SU-DHL-6 (cell line): ENCODE measurements around the gene AGAP1.

ENCODE experiments used
- H2AFZ ChIP-seq: fragments of 200-600 bp; sonication (generic); 2 replicates; pipeline ENCODE4 v1.6.1; 2014; ENCODE audit warnings: low read depth, mild to moderate bottlenecking, moderate library complexity, mixed read lengths, antibody characterized with exemption, low read length; ENCODE audit not compliant: severe bottlenecking
- H3F3A ChIP-seq: fragments of 200-600 bp; shearing (Covaris generic); 2 replicates; pipeline ENCODE4 v1.6.0; 2016; ENCODE audit warnings: antibody characterized with exemption, mild to moderate bottlenecking; ENCODE audit not compliant: insufficient read depth
- H3K27ac ChIP-seq: fragments of 200-600 bp; sonication (generic); 2 replicates; pipeline ENCODE4 v1.5.1; 2016; ENCODE audit warnings: low read depth, mild to moderate bottlenecking, low read length, moderate library complexity, mixed read lengths
- H3K27me3 ChIP-seq: fragments of 200-600 bp; sonication (generic), shearing (Covaris generic); 2 replicates; pipeline ENCODE4 v1.6.0; 2014; ENCODE audit warnings: mild to moderate bottlenecking, low read length
- H3K36me3 ChIP-seq: fragments of 200-600 bp; sonication (generic); 2 replicates; pipeline ENCODE4 v1.6.1; 2014; ENCODE audit warnings: mild to moderate bottlenecking, low read length, mixed read lengths
- H3K4me2 ChIP-seq: fragments of 300-600, 200-600 bp; shearing (Covaris generic), sonication (generic); 2 replicates; pipeline ENCODE4 v1.6.0; 2014; ENCODE audit warnings: low read length, low read depth, mild to moderate bottlenecking; ENCODE audit not compliant: poor library complexity, severe bottlenecking
- H3K4me3 ChIP-seq: fragments of 200-600 bp; sonication (generic); 2 replicates; pipeline ENCODE4 v1.5.1; 2014; ENCODE audit warnings: antibody characterized with exemption, low read length, mild to moderate bottlenecking, mixed read lengths; ENCODE audit not compliant: insufficient read depth, poor library complexity, severe bottlenecking
- H3K79me2 ChIP-seq: fragments of 200-600 bp; sonication (generic); 2 replicates; pipeline ENCODE4 v1.6.1; 2014; ENCODE audit warnings: mild to moderate bottlenecking, low read length, moderate library complexity; ENCODE audit not compliant: insufficient read depth
- H3K9ac ChIP-seq: fragments of 200-600 bp; sonication (generic); 2 replicates; pipeline ENCODE4 v1.7.0; 2014; ENCODE audit warnings: mild to moderate bottlenecking, low read length
- H3K9me2 ChIP-seq: fragments of 200-600 bp; sonication (generic); replicated peaks from 2 replicates; pipeline ENCODE4 v1.6.1; 2014; ENCODE audit warnings: low read length; ENCODE audit not compliant: insufficient read depth
- H3K9me3 ChIP-seq: fragments of 200-600 bp; sonication (generic); 2 replicates; pipeline ENCODE4 v1.6.1; 2014; ENCODE audit warnings: low read length, mixed read lengths; ENCODE audit not compliant: insufficient read depth
- H4K20me1 ChIP-seq: fragments of 200-600 bp; sonication (generic); 2 replicates; pipeline ENCODE4 v1.6.1; 2014; ENCODE audit warnings: low read depth, mild to moderate bottlenecking, antibody characterized with exemption, low read length, moderate library complexity, mixed read lengths
- EZH2phosphoT487 ChIP-seq: fragments of 200-600 bp; sonication (generic), shearing (Covaris generic); conservative IDR thresholded peaks from 2 replicates; pipeline ENCODE4 v1.6.1; 2018; ENCODE audit warnings: mild to moderate bottlenecking, antibody characterized with exemption, low read length, moderate library complexity, mixed read lengths
- TF ChIP-seq, protein P1 (sequence below): fragments of 200-600 bp; sonication (generic); IDR thresholded peaks from one replicate; pipeline ENCODE4 v1.5.1; 2017; ENCODE audit warnings: antibody characterized with exemption, mild to moderate bottlenecking, low read length, moderate library complexity; ENCODE audit not compliant: insufficient read depth, poor library complexity, severe bottlenecking

AGAP1 gene

DNA sequence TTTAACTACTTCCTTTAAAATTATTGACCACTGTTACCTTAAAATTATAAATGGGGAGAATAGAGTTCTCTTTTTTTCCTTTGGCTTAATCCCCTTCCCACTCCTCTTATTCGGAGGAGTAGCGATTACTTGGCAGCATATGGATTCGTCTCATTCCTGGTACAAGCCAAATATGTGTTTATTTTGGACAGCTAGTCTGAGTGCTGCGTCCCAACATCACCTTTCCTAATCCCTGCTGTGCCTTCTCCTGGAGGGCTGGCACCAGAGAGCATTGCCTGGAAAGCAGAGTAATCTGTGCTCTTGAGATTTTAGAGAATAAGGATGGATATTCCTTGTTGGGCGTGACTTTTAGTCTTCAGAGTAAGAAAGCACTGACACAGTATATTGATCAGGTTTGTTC lies 185.6 kb downstream of the AGAP1 start:
- H3K4me3 ChIP-seq, result no peak overlapping the region
- no peaks in the 10 kb centered on the region for H3K9me2 ChIP-seq
- H2AFZ ChIP-seq, result no peak overlapping the region
- H3K27me3 ChIP-seq, result no peaks in the 10 kb centered on the region
- no peaks in the 10 kb centered on the region for H3K9me3 ChIP-seq
- H4K20me1 ChIP-seq, result no peaks in the 10 kb centered on the region
- H3K27ac ChIP-seq, result no peak overlapping the region
- no peak overlapping the region for H3K9ac ChIP-seq
- no peaks in the 10 kb centered on the region for H3K36me3 ChIP-seq
- no peak overlapping the region for H3K4me2 ChIP-seq
- no peaks in the 10 kb centered on the region for H3F3A ChIP-seq
- H3K79me2 ChIP-seq, result no peaks in the 10 kb centered on the region
- TF ChIP-seq, protein P1, sequence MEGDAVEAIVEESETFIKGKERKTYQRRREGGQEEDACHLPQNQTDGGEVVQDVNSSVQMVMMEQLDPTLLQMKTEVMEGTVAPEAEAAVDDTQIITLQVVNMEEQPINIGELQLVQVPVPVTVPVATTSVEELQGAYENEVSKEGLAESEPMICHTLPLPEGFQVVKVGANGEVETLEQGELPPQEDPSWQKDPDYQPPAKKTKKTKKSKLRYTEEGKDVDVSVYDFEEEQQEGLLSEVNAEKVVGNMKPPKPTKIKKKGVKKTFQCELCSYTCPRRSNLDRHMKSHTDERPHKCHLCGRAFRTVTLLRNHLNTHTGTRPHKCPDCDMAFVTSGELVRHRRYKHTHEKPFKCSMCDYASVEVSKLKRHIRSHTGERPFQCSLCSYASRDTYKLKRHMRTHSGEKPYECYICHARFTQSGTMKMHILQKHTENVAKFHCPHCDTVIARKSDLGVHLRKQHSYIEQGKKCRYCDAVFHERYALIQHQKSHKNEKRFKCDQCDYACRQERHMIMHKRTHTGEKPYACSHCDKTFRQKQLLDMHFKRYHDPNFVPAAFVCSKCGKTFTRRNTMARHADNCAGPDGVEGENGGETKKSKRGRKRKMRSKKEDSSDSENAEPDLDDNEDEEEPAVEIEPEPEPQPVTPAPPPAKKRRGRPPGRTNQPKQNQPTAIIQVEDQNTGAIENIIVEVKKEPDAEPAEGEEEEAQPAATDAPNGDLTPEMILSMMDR, result no peak
- no peak for TF ChIP-seq EZH2phosphoT487

DNA sequence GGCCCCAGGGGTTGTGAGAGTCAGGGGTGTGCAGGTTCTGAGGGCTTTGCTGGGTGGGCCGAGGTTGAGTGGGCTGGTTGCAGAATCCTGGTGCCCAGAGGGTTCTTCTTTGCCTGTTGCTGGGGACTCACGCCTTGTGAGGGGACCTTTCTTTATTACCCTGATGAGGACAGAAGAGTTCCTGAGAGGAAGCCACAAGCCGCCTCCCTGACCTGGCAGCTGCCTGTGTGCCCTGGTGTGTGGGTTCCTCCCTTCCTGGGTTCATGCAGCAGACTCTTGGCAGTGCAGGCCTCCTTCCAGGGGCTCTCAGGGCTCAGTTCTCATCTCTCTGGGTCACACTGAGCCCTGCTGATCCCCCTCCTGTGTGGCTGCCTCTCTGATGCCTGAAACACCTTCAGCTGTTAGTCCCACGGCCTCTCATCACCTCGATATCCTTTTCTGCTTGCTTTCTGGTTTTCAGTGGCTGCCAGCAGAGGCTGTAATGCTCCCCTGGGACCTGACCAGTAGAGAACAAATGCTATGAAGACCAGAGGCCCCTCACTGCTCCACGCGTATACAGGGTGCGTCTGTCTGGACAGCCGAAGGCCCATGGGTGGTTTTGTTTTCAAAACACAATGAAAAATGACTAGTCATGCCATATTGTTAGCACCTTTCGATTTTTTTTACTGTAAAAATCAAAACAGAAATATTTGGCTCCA lies 191.3 kb downstream of the AGAP1 start:
- H3K4me2 ChIP-seq, result no peak overlapping the region
- H3K36me3 ChIP-seq, result no peaks in the 10 kb centered on the region
- H3K27ac ChIP-seq, result no peak overlapping the region
- no peak for TF ChIP-seq EZH2phosphoT487
- TF ChIP-seq, protein P1, result no peak
- H3K79me2 ChIP-seq, result no peaks in the 10 kb centered on the region
- H3K4me3 ChIP-seq, result no peak overlapping the region
- no peaks in the 10 kb centered on the region for H3K27me3 ChIP-seq
- no peaks in the 10 kb centered on the region for H3F3A ChIP-seq
- no peak overlapping the region for H2AFZ ChIP-seq
- no peaks in the 10 kb centered on the region for H3K9me2 ChIP-seq
- no peaks in the 10 kb centered on the region for H3K9me3 ChIP-seq
- H3K9ac ChIP-seq, result no peak overlapping the region
- no peaks in the 10 kb centered on the region for H4K20me1 ChIP-seq

DNA sequence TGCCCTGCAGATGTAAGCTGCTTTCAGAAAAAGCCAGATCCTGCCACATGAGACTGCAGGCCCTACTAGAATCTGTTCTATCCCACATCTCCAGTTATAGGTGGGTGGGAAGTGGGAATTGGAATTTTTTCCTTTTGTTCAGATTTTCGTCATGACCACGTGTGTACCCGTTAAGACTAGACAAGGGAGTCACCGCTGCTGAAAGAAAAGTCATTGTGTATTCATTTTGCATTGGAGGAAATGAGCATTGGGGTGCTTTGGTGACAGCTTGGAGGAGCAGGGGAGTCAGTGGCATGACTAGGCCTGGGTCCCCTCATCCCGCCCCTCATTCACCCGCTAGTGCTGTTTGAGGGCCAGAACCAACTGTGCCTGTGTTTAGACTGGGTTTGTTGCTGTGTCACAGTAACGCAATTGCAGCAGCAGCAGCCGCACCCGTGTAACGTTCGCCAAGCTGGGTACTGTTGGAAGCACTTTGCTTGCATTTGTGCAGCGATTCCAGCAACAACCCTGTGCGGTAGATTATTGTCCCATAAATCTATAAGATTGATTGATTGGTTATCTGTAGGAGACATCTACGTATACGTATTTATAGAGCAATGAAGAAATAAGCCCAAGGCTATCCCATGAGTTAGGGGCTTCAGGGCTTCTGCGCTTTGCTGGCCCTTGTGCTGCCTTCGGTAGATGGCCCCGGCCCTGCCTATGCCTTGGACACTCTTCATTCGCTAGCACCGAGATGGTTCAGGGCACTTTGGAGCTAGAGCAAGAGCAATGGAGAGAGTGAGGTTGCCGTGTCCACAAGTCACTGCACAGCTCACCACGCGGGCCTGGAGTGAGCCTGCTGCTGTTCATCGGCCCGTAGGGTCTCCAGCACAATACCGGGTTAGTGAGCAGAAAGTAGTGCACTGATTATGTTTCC lies 194.9 kb downstream of the AGAP1 start:
- Histone ChIP-seq H3K4me3 (no peak overlapping the region), H3K4me2 (no peak overlapping the region), H3F3A (no peaks in the 10 kb centered on the region), H3K27me3 (no peaks in the 10 kb centered on the region), H3K9me2 (no peaks in the 10 kb centered on the region), H3K36me3 (no peaks in the 10 kb centered on the region), H4K20me1 (no peaks in the 10 kb centered on the region), H3K9me3 (no peaks in the 10 kb centered on the region), H3K9ac (no peak overlapping the region), H3K27ac (no peak overlapping the region), H3K79me2 (no peaks in the 10 kb centered on the region), H2AFZ (no peak overlapping the region)
- TF ChIP-seq, protein P1, result no peak
- no peak for TF ChIP-seq EZH2phosphoT487
